Heart left ventricle (tissue), 16 donors: ENCODE results near the gene SPOCK1. TPM values are rescaled to one million over a fixed set of nuclear protein-coding genes. Genes with fewer than 3 reads are reported as not detected.
"Not testable (repeated sequence)": the region's sequence is repeated elsewhere in the genome, so short reads cannot be mapped to it uniquely, and the experiment has no call there.

ENCODE experiments used
- ATAC-seq, 4 donors: fragments of 200-7000 bp; cut with Tn5 transposase; one replicate each; pipeline ENCODE4 v1.9.1; 2020 to 2022; ENCODE audit warnings: moderate library complexity in 4 of 4, mild to moderate bottlenecking in 3 of 4, moderate number of reproducible peaks in 1 of 4
- DNase-seq, 5 donors: peaks; one replicate each; pipeline ENCODE4 v3.0.0-alpha.2; 2020
- H3K27ac ChIP-seq, 12 donors: fragments of 200-600 bp; sonication (generic) in 4 of 12; one replicate each; pipeline versions ENCODE4 v1.5.0 to v1.8.0; 2016 to 2022; ENCODE audit warnings: mild to moderate bottlenecking in 2 of 12
- H3K27me3 ChIP-seq, 9 donors: fragments of 200-600 bp; sonication (generic) in 2 of 9; one replicate each; pipeline versions ENCODE4 v1.5.1 to v1.8.0; 2016 to 2022; ENCODE audit warnings: mild to moderate bottlenecking in 3 of 9
- H3K36me3 ChIP-seq, 9 donors: fragments of 200-600 bp; sonication (generic) in 2 of 9; one replicate each; pipeline versions ENCODE4 v1.5.0 to v1.8.0; 2018 to 2022; ENCODE audit warnings: mild to moderate bottlenecking in 2 of 9
- H3K4me1 ChIP-seq, 12 donors: fragments of 200-600 bp; sonication (generic) in 4 of 12; one replicate each; pipeline versions ENCODE4 v1.5.0 to v1.8.0; 2016 to 2022; ENCODE audit warnings: mild to moderate bottlenecking in 3 of 12
- H3K4me3 ChIP-seq, 12 donors: fragments of 200-600 bp; sonication (generic) in 4 of 12; one replicate each; pipeline versions ENCODE4 v1.5.0 to v1.8.0; 2017 to 2022; ENCODE audit warnings: mild to moderate bottlenecking in 9 of 12, moderate library complexity in 4 of 12
- H3K9me3 ChIP-seq, 12 donors: fragments of 200-600 bp; sonication (generic) in 4 of 12; one replicate each; pipeline versions ENCODE4 v1.5.0 to v1.8.0; 2016 to 2022; ENCODE audit warnings: mild to moderate bottlenecking in 1 of 12
- CTCF ChIP-seq, 12 donors: fragments of 200-600 bp; sonication (generic) in 4 of 12; IDR thresholded peaks; one replicate each; pipeline versions ENCODE4 v1.5.0 to v1.8.0; 2018 to 2022; ENCODE audit warnings: antibody characterized with exemption in 12 of 12, mild to moderate bottlenecking in 5 of 12
- POLR2A ChIP-seq, 2 donors: fragments of 450-650 bp; IDR thresholded peaks; one replicate each; pipeline ENCODE4 v1.6.1; 2017; ENCODE audit warnings: antibody characterized with exemption in 2 of 2, mild to moderate bottlenecking in 2 of 2, moderate library complexity in 2 of 2
- WGBS, 4 donors: extraction: QIAGEN DNeasy Blood & Tissue Kit in 2 of 4; methylation state at CpG; one replicate each; pipeline versions ENCODE4 v1.1.5 to v1.1.7; 2013 to 2018; 5-methylcytosine and 5-hydroxymethylcytosine counted together
- intact Hi-C, 10 donors: fragments of 100-400 bp; cut with DNase I; formaldehyde crosslinking; loops; one replicate each; pipeline versions ENCODE4 v1.11.1 to v1.14.2; 2022
- long read RNA-seq, 3 donors: library from polyadenylated mRNA; unstranded; transcript quantifications; one replicate each; pipeline ENCODE4 v2.0.0, GENCODE V29; 2020 to 2021
- polyA plus RNA-seq, 2 donors: library from polyadenylated mRNA; stranded (reverse); fragments of 200-250 nt; gene quantifications; one replicate each; pipeline ENCODE4 v1.2.3, GENCODE V29; 2013
- total RNA-seq, 9 donors: library from RNA; depleted of rRNA in 2 of 9; stranded (reverse); fragments of >200 nt in 2 of 9; fragmentation: NEBNext Ultra II Directional in 3 of 9; extraction: Animal tissue kit (Norgen Biotek cat#: 25700) in 3 of 9; gene quantifications; one replicate each; pipeline versions ENCODE4 v1.1.0 to v1.2.4, GENCODE V29; 2016 to 2023
- donor health status: ischemic (EF 13 %, LVEDD 7.1; RV severe dilation, severe dysfunction).
- donor health status: healthy with polysubstance abuse.
- donor health status: DM: no; HTN: yes; CAD: no.
- donor health status: DM: no; HTN: no; CAD: no.
- donor health status: ischemic (EF 25% LVEDD 6.9; RV normal size, moderate dysfunction).
- donor health status: ischemic (EF 25% LVEDD 5.7; RV mildly dilated, moderate dysfunction).
- donor health status: healthy.
- donor health status: DM: yes; HTN: yes; CAD: no.
- donor health status: ischemic (EF 35%, LVEDD 5.7; RV mildly dilated, moderate dysfunction).
- donor health status: nonischemic (EF 11% LVEDD 7.7; RV severe dilation, severe dysfunction).
- donor health status: DM: yes; HTN: yes; CAD: no.
- donor health status: PGD.
- donor health status: ischemic (EF 29% LVEDD 5.4; RV normal size, mild dysfunction).
- donor health status: nonischemic (EF 23%, LVEDD 6.1; RV moderate dilation, normal function).

Gene SPOCK1
- total RNA-seq (10 to 100 TPM; 12.3 to 51.2 (median 21.7) TPM), polyA plus RNA-seq (10 to 100 TPM in 1 of 2 donors, 1 to 10 TPM in 1; 7.8 to 19.3 TPM)
- long read RNA-seq, donor 1, partial matches to known transcripts, result 0 of 4 reads
- long read RNA-seq, donor 1, other reads (novel, unspliced or antisense), result 4 of 4 reads
- long read RNA-seq, donor 2, partial matches to known transcripts, result 3 of 12 reads
- long read RNA-seq, donor 2, other reads (novel, unspliced or antisense), result 9 of 12 reads
- long read RNA-seq, donor 3, partial matches to known transcripts, result 0 of 1 reads
- long read RNA-seq, donor 3, other reads (novel, unspliced or antisense), result 1 of 1 reads

- Histone ChIP-seq H3K36me3 (no peaks in the 10 kb centered on the region), H3K9me3 (no peaks in the 10 kb centered on the region), H3K27me3 (peaks cover 0 to 21% (median 6%) of the 10 kb centered on the region in 9 donors), H3K4me3 (peak within 1 kb of the TSS; percentile 34 to 65 (median 55)), H3K4me1 (peaks cover 0 to 19% (median 5%) of the 10 kb centered on the region in 12 donors), H3K27ac (peak within 1 kb of the TSS in 4 of 12 donors; percentile 22 to 62 (median 43))
- DNase-seq, result peak; percentile 68 to 85 (median 73)
- intact Hi-C loops, result loop anchor here in 8 of 10 donors (1.0 to 10.0 kb wide), 11 partner anchors 152 to 697 kb away; no protein-coding TSS in a partner anchor
- peak in 11 of 12 donors; percentile 61 to 90 (median 77) for TF ChIP-seq CTCF (IDR thresholded peaks at IDR 0.05)
- TF ChIP-seq POLR2A (IDR thresholded peaks at IDR 0.05), result peak in 1 of 2 donors; percentile 27
- WGBS, 4 donors, result 0 to 1% (median 1%) methylated on average over 40 to 78 of the region's 78 CpGs
- peak; percentile 76 to 96 (median 88) for ATAC-seq
Measured at GRCh38 chr5:137498736-137499505, at the start of gene SPOCK1. TSS of gene SPOCK1 (minus strand) at chr5:137499326.

- no peak overlapping the region for H3K27ac ChIP-seq
- WGBS, 4 donors, result 87 to 92% (median 89%) methylated on average over 4 of the region's 4 CpGs
- H3K4me1 ChIP-seq, result no peaks in the 10 kb centered on the region
- no peaks in the 10 kb centered on the region for H3K36me3 ChIP-seq
- no peak for ATAC-seq
- H3K27me3 ChIP-seq, result peaks cover 0 to 4% (median 0%) of the 10 kb centered on the region in 9 donors
- intact Hi-C loops, result no loop called here
- no peak overlapping the region for H3K4me3 ChIP-seq
- H3K9me3 ChIP-seq, result peaks cover 0 to 7% (median 0%) of the 10 kb centered on the region in 12 donors
- TF ChIP-seq POLR2A (IDR thresholded peaks at IDR 0.05) (no peak), CTCF (IDR thresholded peaks at IDR 0.05) (no peak)
- DNase-seq, result no peak
Measured at GRCh38 chr5:137545956-137546355, 46.8 kb upstream of the SPOCK1 start.

GRCh38 chr5:137535449-137535848 lies 36.3 kb upstream of the SPOCK1 start:
- ATAC-seq, DNase-seq, H3K9me3 ChIP-seq, H3K27me3 ChIP-seq, H3K4me1 ChIP-seq, H3K36me3 ChIP-seq, H3K27ac ChIP-seq, H3K4me3 ChIP-seq: not testable (repeated sequence)
- intact Hi-C loops, result loop anchor here in 1 of 10 donors (5.0 kb wide), 1 partner anchor 68 kb away; no protein-coding TSS in a partner anchor
- 61 to 73% (median 70%) methylated on average over 2 of the region's 2 CpGs for WGBS, 4 donors

- Histone ChIP-seq H3K9me3 (peaks cover 0 to 4% (median 0%) of the 10 kb centered on the region in 12 donors), H3K27me3 (no peaks in the 10 kb centered on the region), H3K4me3 (no peak overlapping the region), H3K27ac (no peak overlapping the region), H3K36me3 (no peaks in the 10 kb centered on the region), H3K4me1 (no peaks in the 10 kb centered on the region)
- intact Hi-C loops, result no loop called here
- no peak for TF ChIP-seq CTCF (IDR thresholded peaks at IDR 0.05)
- no peak for TF ChIP-seq POLR2A (IDR thresholded peaks at IDR 0.05)
- DNase-seq (no peak), ATAC-seq (no peak)
- 64 to 80% (median 74%) methylated on average over 5 of the region's 5 CpGs for WGBS, 4 donors
Measured at GRCh38 chr5:137533963-137534362, 34.8 kb upstream of the SPOCK1 start.
